Chondrocyte (in vitro differentiated cells): ENCODE results near the gene MPC1. TPM values are rescaled to one million over a fixed set of nuclear protein-coding genes. Genes with fewer than 3 reads are reported as not detected.
A peak's percentile ranks its signal among the peaks of the same experiment; 100 is the strongest.
"Not testable (repeated sequence)": the region's sequence is repeated elsewhere in the genome, so short reads cannot be mapped to it uniquely, and the experiment has no call there.

Source experiments
- DNase-seq: peaks from one replicate; pipeline ENCODE4 v3.0.0; 2021; ENCODE audit warnings: mixed read lengths, low spot score
- H3K27ac Mint-ChIP-seq: one replicate; pipeline ENCODE4 v1.8.0; 2021; ENCODE audit warnings: mild to moderate bottlenecking, moderate library complexity, mixed read lengths; ENCODE audit not compliant: unreplicated experiment
- H3K27me3 Mint-ChIP-seq: 2 replicates; pipeline ENCODE4 v1.8.0; 2021; ENCODE audit warnings: low read depth, mixed read lengths
- H3K36me3 Mint-ChIP-seq: 2 replicates; pipeline ENCODE4 v1.8.0; 2021; ENCODE audit warnings: low read depth, mixed read lengths
- H3K4me1 Mint-ChIP-seq: 2 replicates; pipeline ENCODE4 v1.8.0; 2021; ENCODE audit warnings: low read depth, mild to moderate bottlenecking, mixed read lengths
- H3K4me3 Mint-ChIP-seq: one replicate; pipeline ENCODE4 v1.8.0; 2021; ENCODE audit warnings: mild to moderate bottlenecking, moderate library complexity, mixed read lengths; ENCODE audit not compliant: unreplicated experiment
- H3K9me3 Mint-ChIP-seq: 2 replicates; pipeline ENCODE4 v1.8.0; 2021; ENCODE audit warnings: low read depth, mixed read lengths
- CTCF ChIP-seq: fragments of 200-600 bp; sonication (generic); IDR thresholded peaks from 2 replicates; pipeline ENCODE4 v1.5.0; 2021; ENCODE audit warnings: antibody characterized with exemption, mild to moderate bottlenecking, moderate library complexity
- total RNA-seq: library from RNA; stranded (reverse); gene quantifications from 3 replicates; pipeline ENCODE4 v1.2.1, GENCODE V29; 2021

MPC1 gene
- total RNA-seq, 1 donor from 2014 or later, result 30.1 TPM

DNA sequence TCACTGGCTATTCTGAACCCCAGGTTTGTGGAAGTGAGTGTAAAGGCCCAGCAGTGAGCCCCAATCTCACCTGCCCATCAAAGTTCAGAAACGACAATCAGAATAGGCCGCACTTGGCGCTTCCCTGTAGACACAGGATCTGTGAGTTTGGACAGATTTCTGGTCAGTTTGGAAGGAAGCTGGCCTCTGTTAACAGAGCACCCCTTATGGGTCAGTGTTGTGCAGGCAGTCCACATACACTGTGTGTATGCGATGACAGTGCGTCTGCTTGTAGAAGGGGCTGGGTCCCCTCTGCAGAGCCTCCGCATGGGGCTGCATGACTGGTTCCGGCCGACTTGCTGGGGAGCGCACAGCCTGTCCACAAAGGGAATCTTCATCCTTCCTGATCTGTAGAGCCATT is 3.4 kb upstream of the MPC1 start:
- DNase-seq, result no peak
- H3K4me1 Mint-ChIP-seq, result peaks cover 10% of the 10 kb centered on the region
- no peaks in the 10 kb centered on the region for H3K9me3 Mint-ChIP-seq
- H3K27ac Mint-ChIP-seq, result no peak overlapping the region
- no peaks in the 10 kb centered on the region for H3K36me3 Mint-ChIP-seq
- no peak for TF ChIP-seq CTCF
- H3K4me3 Mint-ChIP-seq, result no peak overlapping the region
- peaks cover 12% of the 10 kb centered on the region for H3K27me3 Mint-ChIP-seq

DNA sequence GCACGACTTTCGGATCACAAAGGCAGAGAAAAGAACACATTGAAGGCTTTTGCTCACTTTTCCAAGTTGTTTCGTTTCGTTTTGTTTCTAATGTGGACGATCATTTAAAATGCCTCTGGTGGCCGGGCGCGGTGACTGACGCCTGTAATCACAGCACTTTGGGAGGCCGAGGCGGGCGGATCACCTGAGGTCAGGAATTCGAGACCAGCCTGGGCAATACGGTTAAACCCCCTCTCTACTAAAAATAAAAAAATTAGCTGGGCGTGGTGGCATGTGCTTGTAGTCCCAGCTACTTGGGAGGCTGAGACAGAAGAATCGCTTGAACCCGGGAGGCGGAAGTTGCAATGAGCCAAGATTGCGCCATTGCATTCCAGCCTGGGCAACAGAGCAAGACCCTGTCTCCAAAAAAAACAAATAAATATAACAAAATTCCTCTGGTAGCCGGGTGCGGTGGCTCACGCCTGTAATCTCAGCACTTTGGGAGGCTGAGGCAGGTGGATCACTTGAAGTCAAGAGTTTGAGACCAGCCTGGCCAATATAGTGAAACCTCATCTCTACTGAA is 1.1 kb upstream of the MPC1 start:
- Mint-ChIP-seq H3K4me1 (peaks cover 14% of the 10 kb centered on the region), H3K27ac (peak overlapping the region; percentile 85), H3K4me3 (peak overlapping the region; percentile 74)
- not testable (repeated sequence) for H3K9me3 Mint-ChIP-seq, DNase-seq, H3K27me3 Mint-ChIP-seq, H3K36me3 Mint-ChIP-seq
- peak; percentile 67 for TF ChIP-seq CTCF

GRCh38 chr6:166382500-166382932 is 224 bp downstream of the MPC1 start:
- no peak for TF ChIP-seq CTCF
- Mint-ChIP-seq H3K4me3 (peak overlapping the region; percentile 84), H3K4me1 (peaks cover 14% of the 10 kb centered on the region), H3K27me3 (no peaks in the 10 kb centered on the region), H3K9me3 (no peaks in the 10 kb centered on the region), H3K36me3 (no peaks in the 10 kb centered on the region), H3K27ac (peak overlapping the region; percentile 55)
- no peak for DNase-seq

- Mint-ChIP-seq H3K36me3 (no peaks in the 10 kb centered on the region), H3K27ac (peak overlapping the region; percentile 55), H3K4me3 (peak overlapping the region; percentile 84), H3K4me1 (peaks cover 14% of the 10 kb centered on the region), H3K9me3 (no peaks in the 10 kb centered on the region), H3K27me3 (no peaks in the 10 kb centered on the region)
- DNase-seq, result no peak
- peak; percentile 90 for TF ChIP-seq CTCF
Observed at GRCh38 chr6:166381733-166382499, 824 bp downstream of the MPC1 start.

DNA sequence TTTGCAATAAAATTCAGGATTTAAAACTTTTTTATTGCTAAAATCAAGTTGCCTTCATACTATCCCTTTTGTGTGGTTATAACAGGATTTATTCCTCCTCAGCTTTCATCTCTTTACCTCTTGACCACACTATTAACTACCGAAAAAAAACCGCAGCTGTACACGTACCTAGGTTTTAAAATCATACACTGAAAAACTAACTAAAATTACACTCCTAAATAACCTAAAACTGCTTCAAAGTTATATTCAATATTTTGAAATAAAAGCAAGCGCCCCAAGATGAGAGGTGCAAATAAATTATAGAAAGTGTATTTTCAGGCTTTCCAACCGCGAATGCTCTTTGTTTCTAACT is 1.4 kb downstream of the MPC1 start:
- peaks cover 14% of the 10 kb centered on the region for H3K4me1 Mint-ChIP-seq
- H3K4me3 Mint-ChIP-seq, result peak overlapping the region; percentile 84
- H3K9me3 Mint-ChIP-seq, result no peaks in the 10 kb centered on the region
- no peaks in the 10 kb centered on the region for H3K27me3 Mint-ChIP-seq
- no peak for TF ChIP-seq CTCF
- no peak for DNase-seq
- H3K27ac Mint-ChIP-seq, result peak overlapping the region; percentile 55
- no peaks in the 10 kb centered on the region for H3K36me3 Mint-ChIP-seq
